ENCODE data around the gene UBN2.

UBN2 gene

DNA sequence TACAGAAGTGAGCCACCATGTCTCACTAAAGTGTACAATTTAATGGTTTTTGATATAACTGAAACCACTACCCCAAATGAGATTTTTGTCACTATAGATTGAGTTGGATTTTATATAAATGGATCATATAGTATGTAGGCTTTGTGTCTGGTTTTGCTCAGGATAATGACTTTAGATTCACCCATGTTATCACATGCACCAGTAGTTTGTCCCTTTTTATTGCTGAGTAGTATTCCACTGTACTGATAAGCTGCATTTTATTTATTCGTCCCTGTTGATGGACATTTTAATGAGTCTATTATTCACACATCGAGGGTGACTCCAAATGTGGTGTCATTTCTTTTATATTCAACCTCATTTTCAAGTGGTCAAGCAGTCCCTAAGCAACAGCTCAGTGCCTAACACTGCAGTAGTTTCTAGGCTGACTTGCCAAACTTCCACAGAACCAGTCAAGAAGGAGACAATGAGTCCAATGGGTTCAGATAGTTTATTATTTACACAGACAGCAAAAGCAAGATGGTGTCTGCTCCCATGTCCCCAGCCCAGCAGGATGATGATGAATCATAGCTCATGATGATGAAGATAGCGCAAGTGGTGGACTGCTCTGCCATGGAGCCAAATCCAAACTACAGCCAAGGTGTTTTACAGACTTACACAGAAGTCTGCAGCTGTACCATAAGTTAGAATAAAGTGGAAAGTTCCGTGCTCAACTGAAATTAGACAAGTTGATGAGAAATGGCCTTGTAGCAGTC is 103.5 kb downstream of the UBN2 start:
- H3K9ac ChIP-seq (ENCODE audit: low read depth, low read length), result no peak overlapping the region
- peaks cover 3% of the 10 kb centered on the region; the same call in 1 of the 2 replicates for H3K9me3 ChIP-seq (ENCODE audit: control insufficient read depth, insufficient read depth, low read length)
- no peaks in the 10 kb centered on the region for H3K4me1 ChIP-seq (ENCODE audit: insufficient read depth, low read length)

DNA sequence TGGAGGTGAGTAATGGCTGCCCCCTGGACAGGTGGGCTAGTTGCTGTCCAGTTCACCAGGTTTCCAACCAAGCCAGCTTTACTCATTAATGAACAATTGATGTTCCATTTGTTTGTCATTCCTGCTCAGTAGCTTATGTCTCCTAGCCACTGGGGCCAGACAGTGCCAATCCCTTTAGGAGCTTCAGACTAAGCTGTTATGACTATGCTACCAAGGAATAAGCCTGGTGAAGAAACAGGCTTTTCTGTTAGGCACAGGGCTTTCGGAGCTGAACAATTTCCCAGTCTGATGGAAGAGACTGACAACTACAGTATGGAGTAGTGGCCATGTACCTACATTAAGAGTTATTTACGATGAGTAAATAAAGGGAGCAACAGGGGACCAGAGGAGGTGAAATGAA is 108.0 kb downstream of the UBN2 start:
- Histone ChIP-seq H3K9ac (ENCODE audit: low read depth, low read length) (no peak overlapping the region), H3K4me1 (ENCODE audit: insufficient read depth, low read length) (no peaks in the 10 kb centered on the region), H3K36me3 (ENCODE audit: insufficient read depth, low read length) (0 out of 2 replicates have a peak, but pooled peaks cover 2% of the 10 kb centered on the region), H3K9me3 (ENCODE audit: control insufficient read depth, insufficient read depth, low read length) (peaks cover 4% of the 10 kb centered on the region; the same call in 1 of the 2 replicates)

More for the DNA sequence above, 103.5 kb downstream of the UBN2 start:
- no peaks in the 10 kb centered on the region for H3K36me3 ChIP-seq (ENCODE audit: insufficient read depth, low read length)

DNA sequence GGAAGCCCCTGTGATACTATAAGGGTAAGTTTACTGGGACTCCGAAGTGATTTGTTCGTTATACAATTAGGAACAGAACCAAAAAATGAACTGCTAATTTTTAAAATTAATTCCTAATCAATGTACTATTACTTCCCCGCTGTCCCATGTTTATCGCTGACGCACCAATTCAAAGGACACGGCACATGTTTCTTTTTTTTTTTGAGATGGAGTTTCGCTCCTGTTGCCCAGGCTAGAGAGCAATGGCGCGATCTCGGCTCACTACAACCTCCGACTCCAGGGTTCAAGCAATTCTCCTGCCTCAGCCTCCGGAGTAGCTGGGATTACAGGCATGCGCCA is 108.6 kb downstream of the UBN2 start:
- Histone ChIP-seq H3K9me3 (ENCODE audit: control insufficient read depth, insufficient read depth, low read length) (peaks cover 4% of the 10 kb centered on the region; the same call in 1 of the 2 replicates), H3K9ac (ENCODE audit: low read depth, low read length) (peak overlapping the region; percentile 91; the same call in 1 of the 2 replicates), H3K36me3 (ENCODE audit: insufficient read depth, low read length) (0 out of 2 replicates have a peak, but pooled peaks cover 2% of the 10 kb centered on the region), H3K4me1 (ENCODE audit: insufficient read depth, low read length) (no peaks in the 10 kb centered on the region)

DNA sequence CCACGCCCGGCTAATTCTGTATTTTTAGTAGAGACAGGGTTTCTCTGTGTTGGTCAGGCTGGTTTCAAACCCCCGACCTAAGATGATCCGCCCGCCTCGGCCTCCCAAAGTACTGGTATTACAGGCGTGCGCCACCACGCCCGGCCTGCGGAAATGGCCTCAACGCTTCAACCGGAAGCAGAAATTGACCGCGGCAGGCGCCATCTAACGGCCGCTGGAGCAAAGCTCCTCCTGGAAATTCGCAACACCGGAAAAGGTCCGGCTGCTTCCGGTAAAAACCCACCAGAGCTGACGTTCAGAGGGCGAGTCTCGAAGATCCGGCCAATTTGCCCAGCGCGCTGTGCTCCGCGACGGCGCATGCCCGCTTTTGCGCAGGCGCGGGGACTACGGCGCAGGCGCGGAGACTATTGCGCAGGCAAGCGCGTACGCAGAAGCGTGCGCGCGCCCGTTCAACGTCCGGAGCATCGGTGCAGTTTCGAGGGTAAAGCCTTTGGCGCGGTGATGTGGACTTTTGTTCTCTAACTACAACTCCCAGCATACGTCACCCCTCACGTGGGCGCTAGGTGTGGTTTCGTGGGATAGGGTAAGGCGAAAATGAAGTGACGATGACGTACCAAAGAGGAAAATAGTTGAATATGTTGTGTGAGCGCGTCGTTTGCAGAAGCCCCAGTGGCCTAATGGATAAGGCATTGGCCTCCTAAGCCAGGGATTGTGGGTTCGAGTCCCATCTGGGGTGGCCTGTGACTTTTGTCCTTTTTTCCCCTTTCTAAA is 109.2 kb downstream of the UBN2 start:
- peaks cover 4% of the 10 kb centered on the region; the same call in 1 of the 2 replicates for H3K9me3 ChIP-seq (ENCODE audit: control insufficient read depth, insufficient read depth, low read length)
- H3K9ac ChIP-seq (ENCODE audit: low read depth, low read length), result peak overlapping the region; percentile 91
- no peaks in the 10 kb centered on the region for H3K4me1 ChIP-seq (ENCODE audit: insufficient read depth, low read length)
- 0 out of 2 replicates have a peak, but pooled peaks cover 2% of the 10 kb centered on the region for H3K36me3 ChIP-seq (ENCODE audit: insufficient read depth, low read length)

DNA sequence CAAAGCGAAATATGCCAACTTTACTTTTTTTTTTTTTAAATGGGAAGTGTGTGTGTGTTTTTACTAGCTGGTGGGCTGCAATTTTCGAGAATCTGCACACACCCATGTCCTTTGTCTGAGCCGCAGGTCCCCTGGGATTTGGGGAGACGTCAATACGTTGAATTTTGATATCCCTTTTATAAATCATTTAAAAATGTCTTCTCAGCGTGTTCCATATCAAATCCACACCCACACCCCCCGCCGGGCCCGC is 109.7 kb downstream of the UBN2 start:
- H3K9me3 ChIP-seq (ENCODE audit: control insufficient read depth, insufficient read depth, low read length), result peaks cover 4% of the 10 kb centered on the region; the same call in 1 of the 2 replicates
- peak overlapping the region; percentile 91 for H3K9ac ChIP-seq (ENCODE audit: low read depth, low read length)
- H3K36me3 ChIP-seq (ENCODE audit: insufficient read depth, low read length), result 0 out of 2 replicates have a peak, but pooled peaks cover 2% of the 10 kb centered on the region
- no peaks in the 10 kb centered on the region for H3K4me1 ChIP-seq (ENCODE audit: insufficient read depth, low read length)

DNA sequence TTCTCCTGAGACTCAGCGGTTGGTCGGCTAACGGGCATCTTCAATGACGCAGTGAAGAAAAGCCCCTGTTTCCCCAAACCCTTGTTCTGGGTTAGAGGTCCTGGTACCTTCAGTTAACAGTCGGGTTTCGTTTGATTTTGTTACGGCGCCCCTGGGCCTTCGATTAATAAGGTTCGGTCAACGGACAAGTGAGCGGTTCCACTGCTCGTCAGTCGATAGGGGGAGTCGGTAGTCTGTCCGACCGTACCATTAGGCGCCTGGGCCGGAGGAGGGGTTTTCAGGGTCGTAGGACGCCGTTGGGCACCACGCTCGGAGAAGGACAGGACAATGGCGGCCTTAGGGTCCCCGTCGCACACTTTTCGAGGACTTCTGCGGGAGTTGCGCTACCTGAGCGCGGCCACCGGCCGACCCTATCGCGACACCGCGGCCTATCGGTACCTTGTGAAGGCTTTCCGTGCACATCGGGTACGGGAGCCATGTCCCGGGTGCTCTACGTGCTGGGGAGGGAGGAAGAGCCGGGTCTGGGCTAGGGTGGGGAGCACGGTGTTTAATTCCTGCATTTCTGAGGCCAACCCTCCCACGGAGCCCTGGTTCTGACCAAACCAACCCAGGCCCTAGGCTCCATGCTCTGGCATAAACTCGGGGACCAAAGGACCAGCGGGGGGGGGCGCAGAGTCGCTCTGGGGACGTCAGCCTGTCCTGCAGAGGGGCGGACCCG is 110.2 kb downstream of the UBN2 start, which contains the start of gene FMC1:
FMC1 (plus strand) TSS at position 280 of the 718 bp plus-strand sequence; CDS start at position 328, 48 bp downstream.
- peak within 1 kb of the TSS; percentile 91 for H3K9ac ChIP-seq (ENCODE audit: low read depth, low read length)
- H3K4me1 ChIP-seq (ENCODE audit: insufficient read depth, low read length), result no peaks in the 10 kb centered on the region
- 0 out of 2 replicates have a peak, but pooled peaks cover 2% of the 10 kb centered on the region for H3K36me3 ChIP-seq (ENCODE audit: insufficient read depth, low read length)
- H3K9me3 ChIP-seq (ENCODE audit: control insufficient read depth, insufficient read depth, low read length), result peaks cover 4% of the 10 kb centered on the region; the same call in 1 of the 2 replicates

DNA sequence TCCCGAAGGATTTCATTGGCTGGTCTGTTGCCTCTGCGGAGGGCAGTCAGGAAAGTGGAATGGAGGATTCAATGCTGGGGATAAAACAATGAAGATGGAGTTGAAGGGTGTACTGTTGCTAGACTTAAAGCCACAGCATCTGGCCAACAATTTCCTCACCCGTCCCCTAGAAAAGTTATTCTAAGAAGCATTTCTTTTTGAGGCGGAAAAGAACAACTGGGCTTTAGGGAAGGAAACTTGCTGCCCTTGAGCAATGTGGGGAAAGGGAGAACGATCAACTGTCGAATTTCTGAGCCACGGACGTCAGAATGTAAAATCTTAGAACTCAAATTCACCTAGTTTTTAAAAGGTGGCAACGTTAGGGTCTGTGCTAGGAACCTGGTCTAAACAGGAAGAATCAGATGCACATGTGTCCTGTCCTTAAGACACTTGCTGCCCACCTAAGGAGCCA is 110.8 kb downstream of the UBN2 start:
- peak overlapping the region; percentile 91 for H3K9ac ChIP-seq (ENCODE audit: low read depth, low read length)
- 0 out of 2 replicates have a peak, but pooled peaks cover 2% of the 10 kb centered on the region for H3K36me3 ChIP-seq (ENCODE audit: insufficient read depth, low read length)
- H3K9me3 ChIP-seq (ENCODE audit: control insufficient read depth, insufficient read depth, low read length), result peaks cover 4% of the 10 kb centered on the region; the same call in 1 of the 2 replicates
- H3K4me1 ChIP-seq (ENCODE audit: insufficient read depth, low read length), result no peaks in the 10 kb centered on the region

DNA sequence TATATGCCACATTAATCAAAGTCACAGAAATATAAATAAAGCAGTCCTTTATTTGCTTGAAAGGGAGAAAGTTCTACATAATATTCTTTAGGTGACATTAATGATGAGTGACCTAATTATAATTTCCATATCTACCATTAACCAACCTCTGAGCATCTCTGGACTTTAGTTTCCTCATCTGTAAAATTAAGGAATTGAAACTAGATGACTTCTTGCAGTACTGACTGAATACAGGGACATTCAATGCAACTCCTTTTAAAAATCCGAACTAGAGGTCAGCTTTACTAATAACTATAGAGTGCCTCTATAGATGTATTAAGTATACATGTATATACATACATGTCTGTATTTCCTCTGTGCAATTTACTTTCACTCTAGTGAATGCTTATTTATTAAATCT is 114.0 kb downstream of the UBN2 start:
- no peaks in the 10 kb centered on the region for H3K4me1 ChIP-seq (ENCODE audit: insufficient read depth, low read length)
- no peaks in the 10 kb centered on the region for H3K9me3 ChIP-seq (ENCODE audit: control insufficient read depth, insufficient read depth, low read length)
- 0 out of 2 replicates have a peak, but pooled peaks cover 2% of the 10 kb centered on the region for H3K36me3 ChIP-seq (ENCODE audit: insufficient read depth, low read length)
- H3K9ac ChIP-seq (ENCODE audit: low read depth, low read length), result no peak overlapping the region

DNA sequence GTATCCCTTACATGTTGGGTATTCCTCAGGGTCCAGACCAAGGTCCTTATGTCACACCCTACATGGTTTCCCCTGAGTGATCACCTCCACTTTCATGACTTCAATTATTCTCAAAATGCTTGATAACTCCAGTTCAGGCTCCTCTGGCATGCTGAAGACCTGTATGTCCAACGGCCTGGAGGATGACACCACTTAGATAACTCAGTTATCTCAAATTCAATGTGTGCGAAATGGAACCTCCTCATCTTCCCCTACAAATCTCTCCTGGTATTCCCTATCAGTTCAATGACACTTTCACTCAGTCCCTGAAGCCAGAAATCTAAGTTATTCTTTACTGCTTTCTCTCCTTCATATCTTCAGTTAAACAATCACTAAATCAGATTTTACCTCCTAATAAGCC is 120.0 kb downstream of the UBN2 start:
- no peaks in the 10 kb centered on the region for H3K9me3 ChIP-seq (ENCODE audit: control insufficient read depth, insufficient read depth, low read length)
- H3K36me3 ChIP-seq (ENCODE audit: insufficient read depth, low read length), result no peaks in the 10 kb centered on the region
- no peak overlapping the region for H3K9ac ChIP-seq (ENCODE audit: low read depth, low read length)
- no peaks in the 10 kb centered on the region for H3K4me1 ChIP-seq (ENCODE audit: insufficient read depth, low read length)

DNA sequence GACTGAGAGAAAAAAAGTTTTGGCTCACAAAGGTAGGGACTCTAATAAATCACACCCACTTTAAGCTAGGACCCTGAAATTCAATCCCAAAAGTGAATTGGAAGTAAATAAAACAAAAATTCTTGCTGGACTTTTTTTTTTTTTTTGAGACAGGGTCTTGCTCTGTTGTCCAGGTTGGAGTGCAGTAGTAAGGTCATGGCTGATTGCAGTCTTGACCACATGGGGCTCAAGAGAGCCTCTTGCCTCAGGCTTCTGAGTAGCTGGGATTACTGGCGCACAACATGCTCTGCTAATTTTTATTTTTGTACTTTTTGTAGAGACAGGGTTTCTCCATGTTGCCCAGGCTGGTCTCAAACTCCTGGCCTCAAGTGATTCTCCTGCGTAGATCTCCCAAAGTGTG is 123.7 kb downstream of the UBN2 start:
- Histone ChIP-seq H3K9me3 (ENCODE audit: control insufficient read depth, insufficient read depth, low read length) (no peaks in the 10 kb centered on the region), H3K4me1 (ENCODE audit: insufficient read depth, low read length) (0 out of 2 replicates have a peak, but pooled peaks cover 4% of the 10 kb centered on the region), H3K36me3 (ENCODE audit: insufficient read depth, low read length) (no peaks in the 10 kb centered on the region), H3K9ac (ENCODE audit: low read depth, low read length) (no peak overlapping the region)

DNA sequence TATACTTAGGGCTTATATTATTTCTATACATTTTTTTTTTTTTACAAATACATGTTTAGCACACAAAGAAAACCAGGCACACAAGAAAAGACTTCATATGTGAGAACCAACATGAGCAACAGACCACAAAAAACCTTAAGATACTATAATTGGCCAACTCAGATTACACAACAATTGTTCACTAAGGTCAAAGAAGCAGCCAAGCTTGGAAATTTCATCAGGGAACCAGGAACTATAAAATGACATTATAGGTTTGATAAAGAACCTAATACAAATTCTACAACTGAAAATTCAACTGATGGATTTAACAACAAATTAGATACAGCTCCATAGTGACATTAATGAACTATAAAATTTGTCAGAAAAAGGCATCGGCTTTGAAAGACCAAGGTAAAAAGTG is 124.3 kb downstream of the UBN2 start:
- H3K9me3 ChIP-seq (ENCODE audit: control insufficient read depth, insufficient read depth, low read length), result no peaks in the 10 kb centered on the region
- no peak overlapping the region for H3K9ac ChIP-seq (ENCODE audit: low read depth, low read length)
- H3K36me3 ChIP-seq (ENCODE audit: insufficient read depth, low read length), result no peaks in the 10 kb centered on the region
- 0 out of 2 replicates have a peak, but pooled peaks cover 4% of the 10 kb centered on the region for H3K4me1 ChIP-seq (ENCODE audit: insufficient read depth, low read length)

All from ES-I3 (cell line).